ENCODE measurements around the gene CRB3. TPM values are rescaled to one million over a fixed set of nuclear protein-coding genes. Genes with fewer than 3 reads are reported as not detected.

The CRB3 gene
- total and polyA plus RNA-seq, 9 donors, result 0.11 to 2.0 (median 0.51) TPM; not detected in 4

GRCh38 chr19:6439743-6440142, 24.3 kb upstream of the CRB3 start:
- no peak overlapping the region for H3K4me3 ChIP-seq (ENCODE audit: low read length)
- no peak for DNase-seq
- no peak overlapping the region for H3K27ac ChIP-seq (ENCODE audit: low read length)
- H3K27me3 ChIP-seq (ENCODE audit: control insufficient read depth, insufficient read depth, low read length), result no peaks in the 10 kb centered on the region
- H3K9me3 ChIP-seq (replicated peaks; ENCODE audit: control insufficient read depth, low read depth, low read length), result no peaks in the 10 kb centered on the region
- no CpG with 5 or more reads among the region's 4 CpGs for WGBS (ENCODE audit: insufficient coverage)
- no peaks in the 10 kb centered on the region for H3K4me1 ChIP-seq (ENCODE audit: control insufficient read depth, insufficient read depth, low read length)
- H3K36me3 ChIP-seq (ENCODE audit: control insufficient read depth, insufficient read depth, low read length), result no peaks in the 10 kb centered on the region

- Histone ChIP-seq H3K36me3 (ENCODE audit: control insufficient read depth, insufficient read depth, low read length) (peaks cover 5% of the 10 kb centered on the region), H3K27ac (ENCODE audit: low read length) (no peak overlapping the region), H3K27me3 (ENCODE audit: control insufficient read depth, insufficient read depth, low read length) (no peaks in the 10 kb centered on the region), H3K4me3 (ENCODE audit: low read length) (no peak overlapping the region), H3K4me1 (ENCODE audit: control insufficient read depth, insufficient read depth, low read length) (no peaks in the 10 kb centered on the region), H3K9me3 (replicated peaks; ENCODE audit: control insufficient read depth, low read depth, low read length) (peaks cover 5% of the 10 kb centered on the region)
- 100% methylated on average over 2 of the region's 3 CpGs for WGBS (ENCODE audit: insufficient coverage)
- DNase-seq, result no peak
Observed at GRCh38 chr19:6440905-6441304, 23.2 kb upstream of the CRB3 start.

GRCh38 chr19:6442087-6442688, 21.9 kb upstream of the CRB3 start:
- H3K4me3 ChIP-seq (ENCODE audit: low read length), result no peak overlapping the region
- no peak for DNase-seq
- H3K27ac ChIP-seq (ENCODE audit: low read length), result no peak overlapping the region
- no peaks in the 10 kb centered on the region for H3K27me3 ChIP-seq (ENCODE audit: control insufficient read depth, insufficient read depth, low read length)
- peaks cover 10% of the 10 kb centered on the region for H3K36me3 ChIP-seq (ENCODE audit: control insufficient read depth, insufficient read depth, low read length)
- 79% methylated on average over 7 of the region's 13 CpGs for WGBS (ENCODE audit: insufficient coverage)
- no peaks in the 10 kb centered on the region for H3K4me1 ChIP-seq (ENCODE audit: control insufficient read depth, insufficient read depth, low read length)
- H3K9me3 ChIP-seq (replicated peaks; ENCODE audit: control insufficient read depth, low read depth, low read length), result peaks cover 5% of the 10 kb centered on the region

- 93% methylated on average over 12 of the region's 13 CpGs for WGBS (ENCODE audit: insufficient coverage)
- Histone ChIP-seq H3K36me3 (ENCODE audit: control insufficient read depth, insufficient read depth, low read length) (peaks cover 10% of the 10 kb centered on the region), H3K9me3 (replicated peaks; ENCODE audit: control insufficient read depth, low read depth, low read length) (peaks cover 5% of the 10 kb centered on the region), H3K4me3 (ENCODE audit: low read length) (no peak overlapping the region), H3K27me3 (ENCODE audit: control insufficient read depth, insufficient read depth, low read length) (no peaks in the 10 kb centered on the region), H3K27ac (ENCODE audit: low read length) (no peak overlapping the region), H3K4me1 (ENCODE audit: control insufficient read depth, insufficient read depth, low read length) (no peaks in the 10 kb centered on the region)
- DNase-seq, result no peak
Observed at GRCh38 chr19:6443986-6444385, 20.1 kb upstream of the CRB3 start.

DNA sequence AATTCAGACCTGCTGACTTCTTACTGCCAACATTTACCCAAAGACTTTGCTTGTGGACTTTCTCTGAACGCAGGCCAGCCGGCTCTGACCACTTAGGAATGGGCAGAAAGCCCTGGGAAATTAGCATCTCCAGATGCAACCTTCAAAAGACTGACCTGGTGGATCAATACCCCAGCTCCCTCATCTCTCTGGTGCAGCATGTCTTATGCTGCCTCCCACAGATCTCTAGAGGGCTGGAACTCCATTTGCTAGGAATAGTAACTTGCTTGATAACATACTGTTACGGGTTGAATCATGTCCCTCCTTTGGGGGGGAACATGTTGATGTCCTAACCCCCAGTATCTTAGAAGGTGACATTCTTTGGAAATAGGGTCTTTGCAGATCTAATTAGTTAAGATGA, 17.6 kb upstream of the CRB3 start:
- H3K4me3 ChIP-seq (ENCODE audit: low read length), result no peak overlapping the region
- no CpG with 5 or more reads among the region's 3 CpGs for WGBS (ENCODE audit: insufficient coverage)

GRCh38 chr19:6448045-6448444, 16.0 kb upstream of the CRB3 start:
- no peak for DNase-seq
- peaks cover 18% of the 10 kb centered on the region for H3K36me3 ChIP-seq (ENCODE audit: control insufficient read depth, insufficient read depth, low read length)
- H3K9me3 ChIP-seq (replicated peaks; ENCODE audit: control insufficient read depth, low read depth, low read length), result peaks cover 5% of the 10 kb centered on the region
- no peak overlapping the region for H3K4me3 ChIP-seq (ENCODE audit: low read length)
- no peaks in the 10 kb centered on the region for H3K27me3 ChIP-seq (ENCODE audit: control insufficient read depth, insufficient read depth, low read length)
- H3K4me1 ChIP-seq (ENCODE audit: control insufficient read depth, insufficient read depth, low read length), result no peaks in the 10 kb centered on the region
- H3K27ac ChIP-seq (ENCODE audit: low read length), result no peak overlapping the region
- WGBS (ENCODE audit: insufficient coverage), result 94% methylated on average over 2 of the region's 3 CpGs

More for the DNA sequence above, 17.6 kb upstream of the CRB3 start:
- no peak for DNase-seq
- H3K9me3 ChIP-seq (replicated peaks; ENCODE audit: control insufficient read depth, low read depth, low read length), result peaks cover 5% of the 10 kb centered on the region
- H3K27ac ChIP-seq (ENCODE audit: low read length), result no peak overlapping the region
- no peaks in the 10 kb centered on the region for H3K27me3 ChIP-seq (ENCODE audit: control insufficient read depth, insufficient read depth, low read length)
- no peaks in the 10 kb centered on the region for H3K4me1 ChIP-seq (ENCODE audit: control insufficient read depth, insufficient read depth, low read length)
- peaks cover 13% of the 10 kb centered on the region for H3K36me3 ChIP-seq (ENCODE audit: control insufficient read depth, insufficient read depth, low read length)

DNA sequence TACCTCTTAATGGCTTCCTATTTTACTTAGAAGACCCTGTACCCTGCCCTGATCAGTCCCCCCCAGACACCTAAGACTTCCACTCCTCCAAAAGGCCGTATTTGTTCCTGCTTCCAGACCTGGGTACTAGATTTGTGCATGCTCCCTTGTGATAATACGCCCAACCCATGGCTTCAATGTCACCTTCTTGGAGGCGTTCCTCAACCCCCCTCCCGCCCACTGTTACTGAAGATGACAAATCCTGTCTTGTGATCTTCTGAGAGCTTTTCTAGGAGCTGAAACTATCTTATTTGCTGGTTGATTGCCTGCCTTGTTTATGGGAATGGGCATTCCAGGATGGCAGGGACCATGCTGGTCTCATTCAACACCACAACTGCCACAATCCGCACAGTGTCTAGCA, 13.9 kb upstream of the CRB3 start:
- Histone ChIP-seq H3K27me3 (ENCODE audit: control insufficient read depth, insufficient read depth, low read length) (no peaks in the 10 kb centered on the region), H3K9me3 (replicated peaks; ENCODE audit: control insufficient read depth, low read depth, low read length) (peaks cover 18% of the 10 kb centered on the region), H3K4me1 (ENCODE audit: control insufficient read depth, insufficient read depth, low read length) (no peaks in the 10 kb centered on the region), H3K27ac (ENCODE audit: low read length) (no peak overlapping the region), H3K36me3 (ENCODE audit: control insufficient read depth, insufficient read depth, low read length) (peaks cover 33% of the 10 kb centered on the region), H3K4me3 (ENCODE audit: low read length) (no peak overlapping the region)
- WGBS (ENCODE audit: insufficient coverage), result 90% methylated on average over 3 of the region's 5 CpGs
- no peak for DNase-seq

DNA sequence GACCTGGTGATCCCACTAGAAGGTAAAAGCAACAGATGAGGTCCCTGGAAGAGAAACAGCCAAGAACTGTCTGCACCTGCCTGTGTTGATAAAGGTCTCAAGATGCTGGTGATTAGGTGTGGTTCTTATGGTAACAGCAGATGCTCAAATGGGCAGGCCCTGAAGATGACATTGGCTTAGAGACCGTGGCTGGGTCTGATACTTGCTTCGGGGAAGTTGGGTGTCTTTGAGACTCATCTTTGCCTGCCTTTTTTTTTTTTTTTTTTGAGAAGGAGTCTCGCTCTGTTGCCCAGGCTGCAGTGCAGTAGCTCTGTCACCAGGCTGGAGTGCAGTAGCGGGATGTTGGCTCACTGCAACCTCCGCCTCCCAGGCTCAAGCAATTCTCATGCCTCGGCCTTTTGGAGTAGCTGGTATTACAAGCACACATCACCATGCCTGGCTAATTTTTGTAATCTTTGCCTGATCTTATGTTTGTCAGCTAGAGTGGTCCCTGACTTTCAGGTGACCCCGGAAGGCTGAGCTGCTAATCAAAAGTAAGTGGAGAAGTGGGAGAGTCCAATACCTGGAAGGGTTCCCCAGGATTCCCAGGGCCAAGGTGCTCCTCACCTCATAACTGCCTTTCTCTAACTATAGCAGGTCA, 12.4 kb upstream of the CRB3 start:
- Histone ChIP-seq H3K4me1 (ENCODE audit: control insufficient read depth, insufficient read depth, low read length) (no peaks in the 10 kb centered on the region), H3K27ac (ENCODE audit: low read length) (no peak overlapping the region), H3K27me3 (ENCODE audit: control insufficient read depth, insufficient read depth, low read length) (no peaks in the 10 kb centered on the region), H3K9me3 (replicated peaks; ENCODE audit: control insufficient read depth, low read depth, low read length) (peaks cover 18% of the 10 kb centered on the region), H3K4me3 (ENCODE audit: low read length) (no peak overlapping the region), H3K36me3 (ENCODE audit: control insufficient read depth, insufficient read depth, low read length) (peaks cover 33% of the 10 kb centered on the region)
- no peak for DNase-seq
- 80% methylated on average over 1 of the region's 7 CpGs for WGBS (ENCODE audit: insufficient coverage)

- Histone ChIP-seq H3K4me3 (ENCODE audit: low read length) (no peak overlapping the region), H3K4me1 (ENCODE audit: control insufficient read depth, insufficient read depth, low read length) (no peaks in the 10 kb centered on the region), H3K27me3 (ENCODE audit: control insufficient read depth, insufficient read depth, low read length) (no peaks in the 10 kb centered on the region), H3K27ac (ENCODE audit: low read length) (no peak overlapping the region), H3K9me3 (replicated peaks; ENCODE audit: control insufficient read depth, low read depth, low read length) (peaks cover 18% of the 10 kb centered on the region), H3K36me3 (ENCODE audit: control insufficient read depth, insufficient read depth, low read length) (peaks cover 33% of the 10 kb centered on the region)
- DNase-seq, result no peak
- WGBS (ENCODE audit: insufficient coverage), result 96% methylated on average over 18 of the region's 19 CpGs
Observed at GRCh38 chr19:6452223-6452614, 11.9 kb upstream of the CRB3 start.

DNA sequence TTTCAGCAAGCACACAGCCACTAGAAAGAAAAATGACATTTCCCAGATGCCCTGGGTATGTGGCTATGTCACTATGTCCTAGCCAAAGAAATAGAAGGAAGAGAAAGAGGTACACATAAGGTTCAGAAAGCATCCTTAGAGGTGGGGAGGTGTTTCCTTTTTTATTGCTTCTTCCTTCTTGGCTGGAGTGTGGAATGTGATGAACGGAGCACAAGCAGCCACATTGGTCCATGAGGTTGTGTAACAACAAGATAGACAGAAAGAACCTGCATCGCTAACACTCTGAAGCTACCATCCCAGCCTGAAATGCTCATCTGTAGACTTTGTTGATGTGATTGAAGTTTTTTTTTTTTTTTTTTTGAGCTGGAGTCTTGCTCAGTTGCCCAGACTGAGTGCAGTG, 11.2 kb upstream of the CRB3 start:
- Histone ChIP-seq H3K4me1 (ENCODE audit: control insufficient read depth, insufficient read depth, low read length) (no peaks in the 10 kb centered on the region), H3K9me3 (replicated peaks; ENCODE audit: control insufficient read depth, low read depth, low read length) (peaks cover 18% of the 10 kb centered on the region), H3K36me3 (ENCODE audit: control insufficient read depth, insufficient read depth, low read length) (peaks cover 33% of the 10 kb centered on the region), H3K27ac (ENCODE audit: low read length) (no peak overlapping the region), H3K27me3 (ENCODE audit: control insufficient read depth, insufficient read depth, low read length) (no peaks in the 10 kb centered on the region), H3K4me3 (ENCODE audit: low read length) (no peak overlapping the region)
- DNase-seq, result no peak
- no CpG with 5 or more reads among the region's 2 CpGs for WGBS (ENCODE audit: insufficient coverage)

Measured in muscle of leg (tissue), 11 donors.